Epithelial cell of umbilical artery (primary cell): ENCODE results near the gene UBE2I. TPM values are rescaled to one million over a fixed set of nuclear protein-coding genes. Genes with fewer than 3 reads are reported as not detected.

Source experiments
- total RNA-seq: library from RNA; depleted of rRNA; stranded (reverse); fragments of >200 nt; gene quantifications from 2 replicates; pipeline ENCODE4 v1.2.3, GENCODE V29; 2014

UBE2I gene
- total RNA-seq, result 51.2 and 57.8 TPM in 2 replicates

DNA sequence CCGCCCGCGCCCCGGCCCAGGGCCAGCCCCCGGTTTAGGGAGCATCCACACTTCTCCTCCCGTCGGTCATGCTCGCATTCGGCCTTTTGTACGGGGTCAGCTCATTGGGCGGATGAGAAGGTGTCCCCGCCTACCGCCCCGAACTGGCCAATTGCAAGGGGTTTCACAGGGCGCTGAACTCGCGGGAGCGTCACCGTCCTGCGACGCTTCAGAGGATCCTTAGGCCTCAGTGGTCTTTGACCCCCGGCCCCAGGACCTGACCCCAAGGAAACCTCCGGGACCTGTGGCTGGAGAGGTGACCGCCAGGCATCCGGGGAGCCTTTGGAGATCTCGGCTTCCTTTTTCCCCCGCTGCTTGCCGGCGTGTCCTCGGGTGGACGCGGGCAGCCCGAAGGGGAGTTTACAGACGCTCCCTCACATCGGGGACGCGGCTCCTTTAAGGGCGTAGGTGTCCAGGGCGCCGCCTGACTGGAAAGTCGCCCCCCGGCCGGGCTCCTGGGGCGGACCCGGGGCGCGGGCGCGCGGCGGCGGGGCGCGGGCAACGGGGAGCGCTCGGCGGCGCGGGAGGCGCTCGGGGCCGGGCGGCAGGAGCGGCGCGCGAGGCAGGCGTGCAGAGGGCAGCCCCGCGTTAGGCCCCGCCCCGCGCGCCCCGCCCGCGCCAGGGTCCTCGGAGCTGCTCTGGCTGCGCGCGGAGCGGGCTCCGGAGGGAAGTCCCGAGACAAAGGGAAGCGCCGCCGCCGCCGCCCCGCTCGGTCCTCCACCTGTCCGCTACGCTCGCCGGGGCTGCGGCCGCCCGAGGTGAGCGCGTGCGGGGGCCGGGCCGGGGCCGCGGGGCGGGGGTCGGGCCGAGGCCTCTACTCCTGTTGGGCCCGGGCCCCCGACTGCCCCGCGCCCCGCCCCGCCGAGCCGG is at the start of gene UBE2I:
TSS of gene UBE2I (plus strand) at position 660 of the 909 bp plus-strand sequence. CDS start 4,395 bp downstream, outside the sequence.

DNA sequence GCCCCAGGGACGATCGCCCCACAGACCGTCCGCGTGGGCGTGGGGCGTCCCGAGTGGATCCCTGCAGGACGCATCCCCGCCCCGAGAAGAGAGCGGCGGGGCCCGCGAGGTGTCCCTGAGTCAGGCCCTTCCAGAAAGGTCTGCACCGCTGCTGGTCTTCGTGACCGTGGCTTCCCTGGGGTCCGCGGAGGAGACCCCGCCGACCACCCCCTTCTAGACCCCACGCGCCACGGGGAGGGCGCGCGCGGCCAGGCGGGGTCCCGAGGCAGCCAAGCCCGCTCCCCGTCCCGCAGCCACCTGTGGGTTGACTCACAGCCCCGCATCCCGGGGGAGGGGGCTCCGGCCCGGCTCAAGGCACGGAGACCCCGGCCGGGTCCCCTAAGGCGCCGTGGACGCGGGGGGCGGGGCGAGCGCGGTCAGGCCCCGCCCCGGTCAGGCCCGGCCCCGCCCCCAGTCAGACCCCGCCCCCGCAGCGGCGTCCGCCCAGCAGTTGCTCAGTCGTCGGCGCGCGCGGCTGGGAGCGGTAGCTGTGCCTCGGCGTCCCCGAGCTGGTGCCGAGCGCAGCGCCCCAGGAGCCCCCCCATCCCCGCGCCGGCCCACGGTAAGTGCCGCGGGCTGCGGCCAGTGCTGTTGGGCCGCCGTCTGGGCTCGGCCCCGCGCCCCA is 23.8 kb downstream of the UBE2I start, which contains the start of gene BAIAP3:
TSS of gene BAIAP3 (plus strand) at position 497 of the 664 bp plus-strand sequence. CDS start 4,905 bp downstream, outside the sequence.

DNA sequence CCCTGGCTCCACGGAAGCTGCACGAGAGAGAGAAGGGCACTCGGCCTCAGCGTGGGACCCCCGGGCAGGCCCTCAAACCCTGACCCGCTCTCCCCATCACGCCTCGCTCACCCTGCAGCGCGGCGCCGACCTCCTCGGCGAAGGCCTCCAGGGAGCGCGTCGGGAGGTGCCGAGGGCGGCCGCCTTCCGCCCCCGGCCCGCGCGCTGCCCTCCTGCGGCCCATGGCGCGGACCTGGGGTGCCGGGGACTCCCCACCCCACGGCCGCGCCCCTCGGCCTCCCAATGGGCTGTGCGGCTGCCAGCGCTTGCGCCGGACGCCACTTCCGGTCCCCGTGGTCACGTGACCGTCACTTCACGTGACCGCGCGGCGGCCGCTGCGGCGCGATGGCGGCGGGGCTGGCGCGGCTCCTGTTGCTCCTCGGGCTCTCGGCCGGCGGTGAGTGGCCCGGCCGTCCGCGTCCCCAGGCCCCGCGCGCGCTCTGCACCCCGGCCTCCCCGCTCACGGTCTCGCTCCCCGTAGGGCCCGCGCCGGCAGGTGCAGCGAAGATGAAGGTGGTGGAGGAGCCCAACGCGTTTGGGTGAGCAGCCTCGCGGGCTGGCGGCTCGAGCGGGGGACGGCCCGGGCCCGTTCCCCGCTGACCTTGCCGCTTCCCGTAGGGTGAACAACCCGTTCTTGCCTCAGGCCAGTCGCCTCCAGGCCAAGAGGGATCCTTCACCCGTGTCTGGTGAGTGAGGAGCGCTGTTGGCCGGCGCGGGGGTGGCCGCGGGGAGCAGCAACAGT is 42.3 kb downstream of the UBE2I start, which contains the start of the genes GNPTG and TSR3:
TSS of gene GNPTG (plus strand) at position 350 of the 781 bp plus-strand sequence. CDS start at position 385, 35 bp downstream.
TSS of gene TSR3 (minus strand) at position 297 of the 781 bp plus-strand sequence. CDS start at position 223, 74 bp downstream.

Other genes starting within 250 kb of the UBE2I start
- not detected in 2 replicates for gene SSTR5, start 236.9 kb upstream of the UBE2I start, total RNA-seq
- gene C1QTNF8, start 213.4 kb upstream of the UBE2I start, total RNA-seq, result not detected in 2 replicates
- gene CACNA1H, start 156.5 kb upstream of the UBE2I start, total RNA-seq, result under 0.01 and 0.15 TPM in 2 replicates
- gene TPSG1, start 84.4 kb upstream of the UBE2I start, total RNA-seq, result not detected in 2 replicates
- gene TPSB2, start 79.5 kb upstream of the UBE2I start, total RNA-seq, result not detected in 2 replicates
- not detected in 2 replicates for gene TPSAB1, start 68.9 kb upstream of the UBE2I start, total RNA-seq
- not detected in 2 replicates for gene TPSD1, start 53.6 kb upstream of the UBE2I start, total RNA-seq
- 0.32 and 0.91 TPM in 2 replicates for gene BAIAP3, start 24.0 kb downstream of the UBE2I start, total RNA-seq
- 91.3 and 120 TPM in 2 replicates for gene TSR3, start 42.2 kb downstream of the UBE2I start, total RNA-seq
- 21.3 and 26.3 TPM in 2 replicates for gene GNPTG, start 42.3 kb downstream of the UBE2I start, total RNA-seq
- gene UNKL, start 105.1 kb downstream of the UBE2I start, total RNA-seq, result 4.9 and 5.2 TPM in 2 replicates
- 23.4 and 24.7 TPM in 2 replicates for gene UQCC4, start 111.1 kb downstream of the UBE2I start, total RNA-seq
- gene PERCC1, start 121.4 kb downstream of the UBE2I start, total RNA-seq, result not detected in 2 replicates
- gene CCDC154, start 134.9 kb downstream of the UBE2I start, total RNA-seq, result under 0.01 and 0.15 TPM in 2 replicates
- gene CLCN7, start 165.4 kb downstream of the UBE2I start, total RNA-seq, result 40.9 and 60.6 TPM in 2 replicates
- not detected in 2 replicates for gene PTX4, start 179.3 kb downstream of the UBE2I start, total RNA-seq
- gene TELO2, start 183.7 kb downstream of the UBE2I start, total RNA-seq, result 14.0 and 15.9 TPM in 2 replicates
- gene TMEM204, start 224.0 kb downstream of the UBE2I start, total RNA-seq, result 15.0 and 36.7 TPM in 2 replicates